Measurements from ENCODE around the gene HOXB1. TPM values are rescaled to one million over a fixed set of nuclear protein-coding genes. Genes with fewer than 3 reads are reported as not detected.

HOXB1 gene
- total RNA-seq, 1 donor from 2014 or later, result not detected

DNA sequence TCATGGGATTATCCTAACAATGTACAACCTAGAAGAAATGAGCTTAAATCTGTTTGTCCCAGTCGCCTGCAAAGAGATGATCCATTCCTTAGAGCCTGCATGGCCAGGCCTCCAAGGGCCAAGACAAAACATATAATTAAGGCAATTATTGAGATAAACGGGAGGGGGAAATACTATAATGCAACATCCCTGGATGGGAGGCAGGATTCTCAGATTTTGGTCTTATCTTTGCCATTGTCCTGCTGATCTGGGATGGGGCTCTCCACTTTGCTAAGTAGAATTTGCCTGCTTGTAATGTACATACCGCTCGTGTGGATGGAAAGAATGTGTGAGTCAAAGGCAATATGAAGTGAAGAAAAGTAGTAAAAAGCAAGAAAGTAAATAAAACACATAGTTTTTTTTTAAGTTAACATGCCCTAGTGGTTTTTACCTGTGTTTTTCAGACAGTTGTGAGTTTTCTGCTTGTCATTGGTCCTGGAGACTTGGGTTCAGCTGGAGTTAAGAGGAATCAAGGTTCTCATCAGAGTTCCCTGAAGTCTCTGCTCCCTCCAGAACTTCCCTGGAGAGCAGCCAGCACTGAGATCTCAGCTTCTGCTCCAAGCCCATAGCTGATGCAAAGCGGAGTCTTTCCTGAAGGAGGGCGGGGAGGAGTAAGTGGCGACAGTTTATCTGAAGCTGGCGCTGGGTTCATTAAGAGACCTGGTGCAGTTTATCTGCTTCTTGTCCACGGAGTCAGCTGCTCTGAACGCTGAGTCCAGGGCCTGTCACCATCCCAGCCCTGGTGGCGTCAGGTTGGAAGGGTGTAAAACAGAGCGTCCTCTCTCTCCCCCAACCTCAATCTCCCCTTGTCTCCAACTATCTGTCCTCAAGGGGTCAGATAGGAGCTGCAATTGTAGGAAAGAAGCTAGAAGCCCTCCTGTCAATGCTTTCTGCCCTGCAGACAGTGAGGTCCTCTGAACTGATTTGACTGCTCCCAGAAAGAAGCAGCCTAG lies 30.1 kb downstream of the HOXB1 start:
- no peaks in the 10 kb centered on the region for H3K9me3 Mint-ChIP-seq
- Histone ChIP-seq H3K27ac (no peak overlapping the region), H3K79me2 (ENCODE audit: low read depth) (no peaks in the 10 kb centered on the region), H4K20me1 (ENCODE audit: low read depth) (no peaks in the 10 kb centered on the region), H3K36me3 (no peaks in the 10 kb centered on the region), H3K27me3 (peaks cover 100% of the 10 kb centered on the region), H3K4me3 (no peak overlapping the region), H3K9me3 (ENCODE audit: low read depth) (no peaks in the 10 kb centered on the region), H3K9ac (no peak overlapping the region), H2AFZ (replicated peaks) (no peak overlapping the region), H3K4me2 (no peak overlapping the region), H3F3A (ENCODE audit: low read depth) (no peaks in the 10 kb centered on the region), H3K4me1 (no peaks in the 10 kb centered on the region)
- peaks cover 2% of the 10 kb centered on the region for H3K4me1 Mint-ChIP-seq
- TF ChIP-seq EZH2 (IDR thresholded peaks at IDR 0.05) (peak; percentile 25), EZH2phosphoT487 (IDR thresholded peaks at IDR 0.05) (no peak)
- TF ChIP-seq, protein P1, sequence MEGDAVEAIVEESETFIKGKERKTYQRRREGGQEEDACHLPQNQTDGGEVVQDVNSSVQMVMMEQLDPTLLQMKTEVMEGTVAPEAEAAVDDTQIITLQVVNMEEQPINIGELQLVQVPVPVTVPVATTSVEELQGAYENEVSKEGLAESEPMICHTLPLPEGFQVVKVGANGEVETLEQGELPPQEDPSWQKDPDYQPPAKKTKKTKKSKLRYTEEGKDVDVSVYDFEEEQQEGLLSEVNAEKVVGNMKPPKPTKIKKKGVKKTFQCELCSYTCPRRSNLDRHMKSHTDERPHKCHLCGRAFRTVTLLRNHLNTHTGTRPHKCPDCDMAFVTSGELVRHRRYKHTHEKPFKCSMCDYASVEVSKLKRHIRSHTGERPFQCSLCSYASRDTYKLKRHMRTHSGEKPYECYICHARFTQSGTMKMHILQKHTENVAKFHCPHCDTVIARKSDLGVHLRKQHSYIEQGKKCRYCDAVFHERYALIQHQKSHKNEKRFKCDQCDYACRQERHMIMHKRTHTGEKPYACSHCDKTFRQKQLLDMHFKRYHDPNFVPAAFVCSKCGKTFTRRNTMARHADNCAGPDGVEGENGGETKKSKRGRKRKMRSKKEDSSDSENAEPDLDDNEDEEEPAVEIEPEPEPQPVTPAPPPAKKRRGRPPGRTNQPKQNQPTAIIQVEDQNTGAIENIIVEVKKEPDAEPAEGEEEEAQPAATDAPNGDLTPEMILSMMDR (IDR thresholded peaks at IDR 0.05), result no peak
- no peak overlapping the region for H3K4me3 Mint-ChIP-seq
- no peak overlapping the region for H3K27ac Mint-ChIP-seq
- H3K27me3 Mint-ChIP-seq (ENCODE audit: insufficient read depth, low read depth), result peaks cover 47% of the 10 kb centered on the region
- H3K36me3 Mint-ChIP-seq, result no peaks in the 10 kb centered on the region
- no peak for DNase-seq (ENCODE audit: low spot score)

DNA sequence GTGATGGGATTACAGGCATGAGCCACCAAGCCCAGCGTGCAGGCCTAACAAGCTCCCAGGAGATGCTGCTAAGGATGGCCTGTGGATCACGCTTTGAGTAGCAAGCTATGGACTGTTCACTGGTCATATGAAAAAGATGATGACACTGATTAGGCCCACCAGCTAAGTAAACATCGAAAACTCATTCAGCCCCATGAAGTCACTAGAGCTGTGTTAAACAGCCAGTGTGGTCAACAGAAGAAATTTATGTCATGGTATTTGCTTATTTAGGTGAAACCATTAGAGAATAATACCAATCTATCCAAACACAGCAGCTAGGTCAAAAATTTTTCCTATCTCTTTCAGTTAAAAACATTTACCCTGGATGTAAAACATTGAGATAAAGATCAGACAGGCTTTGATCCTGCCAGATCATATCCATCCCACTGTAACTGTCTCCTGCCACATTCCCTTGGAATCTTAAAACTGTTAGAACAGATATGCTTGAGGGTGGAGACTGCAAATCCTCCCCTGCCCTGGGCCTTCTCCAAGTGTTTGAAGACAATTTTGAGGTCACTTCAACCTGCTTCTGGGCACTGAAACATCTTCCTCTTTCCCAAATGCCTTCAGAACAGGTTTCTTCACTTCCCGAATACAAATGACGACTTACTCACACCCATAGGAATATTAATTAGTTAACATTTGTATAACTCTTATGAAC lies 30.9 kb downstream of the HOXB1 start:
- DNase-seq (ENCODE audit: low spot score), result no peak
- Histone ChIP-seq H3K79me2 (ENCODE audit: low read depth) (no peaks in the 10 kb centered on the region), H3K27me3 (peaks cover 100% of the 10 kb centered on the region), H2AFZ (replicated peaks) (no peak overlapping the region), H3K9ac (no peak overlapping the region), H3K9me3 (ENCODE audit: low read depth) (no peaks in the 10 kb centered on the region), H3K27ac (no peak overlapping the region), H3K36me3 (no peaks in the 10 kb centered on the region), H3K4me3 (no peak overlapping the region), H4K20me1 (ENCODE audit: low read depth) (no peaks in the 10 kb centered on the region), H3K4me1 (no peaks in the 10 kb centered on the region), H3F3A (ENCODE audit: low read depth) (no peaks in the 10 kb centered on the region), H3K4me2 (no peak overlapping the region)
- no peak overlapping the region for H3K27ac Mint-ChIP-seq
- H3K9me3 Mint-ChIP-seq, result no peaks in the 10 kb centered on the region
- H3K4me3 Mint-ChIP-seq, result no peak overlapping the region
- H3K36me3 Mint-ChIP-seq, result no peaks in the 10 kb centered on the region
- no peaks in the 10 kb centered on the region for H3K4me1 Mint-ChIP-seq
- peaks cover 47% of the 10 kb centered on the region for H3K27me3 Mint-ChIP-seq (ENCODE audit: insufficient read depth, low read depth)
- TF ChIP-seq EZH2 (IDR thresholded peaks at IDR 0.05) (no peak), EZH2phosphoT487 (IDR thresholded peaks at IDR 0.05) (no peak)
- TF ChIP-seq, protein P1 (IDR thresholded peaks at IDR 0.05), result no peak

DNA sequence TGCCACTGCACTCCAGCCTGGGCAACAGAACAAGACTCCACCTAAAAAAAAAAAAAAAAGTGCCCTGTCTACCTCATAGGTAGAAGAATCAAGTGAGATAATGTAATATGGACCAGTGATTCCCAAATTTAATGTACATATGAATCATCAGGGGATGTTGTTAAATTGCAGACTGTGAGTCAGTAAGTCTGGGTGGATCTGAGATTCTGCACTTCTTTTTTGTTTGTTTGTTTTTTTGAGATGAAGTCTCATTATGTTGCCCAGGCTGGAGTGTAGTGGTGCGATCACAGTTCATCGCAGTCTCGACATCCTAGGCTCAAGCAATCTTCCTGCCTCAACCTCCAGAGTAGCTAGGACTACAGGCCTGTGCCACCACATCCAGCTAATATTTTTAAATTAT lies 31.6 kb downstream of the HOXB1 start:
- Histone ChIP-seq H4K20me1 (ENCODE audit: low read depth) (no peaks in the 10 kb centered on the region), H3F3A (ENCODE audit: low read depth) (no peaks in the 10 kb centered on the region), H3K9me3 (ENCODE audit: low read depth) (no peaks in the 10 kb centered on the region), H3K9ac (no peak overlapping the region), H3K4me2 (no peak overlapping the region), H3K4me1 (no peaks in the 10 kb centered on the region), H3K27ac (no peak overlapping the region), H3K79me2 (ENCODE audit: low read depth) (no peaks in the 10 kb centered on the region), H2AFZ (replicated peaks) (no peak overlapping the region), H3K4me3 (no peak overlapping the region), H3K27me3 (peaks cover 100% of the 10 kb centered on the region), H3K36me3 (no peaks in the 10 kb centered on the region)
- H3K4me1 Mint-ChIP-seq, result no peaks in the 10 kb centered on the region
- no peak overlapping the region for H3K27ac Mint-ChIP-seq
- no peaks in the 10 kb centered on the region for H3K36me3 Mint-ChIP-seq
- H3K4me3 Mint-ChIP-seq, result no peak overlapping the region
- H3K27me3 Mint-ChIP-seq (ENCODE audit: insufficient read depth, low read depth), result peaks cover 46% of the 10 kb centered on the region
- DNase-seq (ENCODE audit: low spot score), result no peak
- TF ChIP-seq EZH2 (IDR thresholded peaks at IDR 0.05) (no peak), EZH2phosphoT487 (IDR thresholded peaks at IDR 0.05) (no peak)
- TF ChIP-seq, protein P1 (IDR thresholded peaks at IDR 0.05), result no peak
- H3K9me3 Mint-ChIP-seq, result no peaks in the 10 kb centered on the region
